A673 (cell line): ENCODE results near the gene SYNDIG1L.

ENCODE experiments used
- CTCF ChIP-seq: fragments of 300-800, 200-600 bp; sonication (generic); conservative IDR thresholded peaks from 2 replicates; pipeline ENCODE4 v1.5.1; 2017; ENCODE audit warnings: low read depth, mild to moderate bottlenecking, antibody characterized with exemption, low read length, moderate library complexity, mixed read lengths
- EZH2 ChIP-seq: fragments of 200-600 bp; sonication (generic); IDR thresholded peaks from 2 replicates; pipeline ENCODE4 v1.6.1; 2017; ENCODE audit warnings: borderline replicate concordance, low read depth, mild to moderate bottlenecking, mixed read lengths, antibody characterized with exemption, low read length; ENCODE audit not compliant: poor library complexity, severe bottlenecking

GRCh38 chr14:74423246-74423645 lies 2.8 kb downstream of the SYNDIG1L start:
- TF ChIP-seq CTCF, result no peak
- TF ChIP-seq EZH2, result no peak
